Measurements from ENCODE around the gene INTS4.

GRCh38 chr11:77884186-77884828 lies 110.2 kb downstream of the INTS4 start:
- TF ChIP-seq CTCF (IDR thresholded peaks at IDR 0.05) (no peak), POLR2A (IDR thresholded peaks at IDR 0.05) (no peak)
